Lower leg skin (tissue), 3 donors: ENCODE results near the gene LRRC27.

Source experiments
- POLR2A ChIP-seq, 2 donors: fragments of 450-650 bp; IDR thresholded peaks; one replicate each; pipeline ENCODE4 v1.6.1; 2016 to 2017; ENCODE audit warnings: antibody characterized with exemption in 2 of 2, mild to moderate bottlenecking in 1 of 2, moderate library complexity in 1 of 2
- TF ChIP-seq, protein P1 (sequence below), 3 donors: fragments of 450-650 bp; IDR thresholded peaks; one replicate each; pipeline ENCODE4 v1.5.1; 2016; ENCODE audit warnings: antibody characterized with exemption in 3 of 3, mild to moderate bottlenecking in 3 of 3, moderate library complexity in 2 of 3

GRCh38 chr10:132374176-132374575 lies 42.2 kb downstream of the LRRC27 start:
- TF ChIP-seq, protein P1, sequence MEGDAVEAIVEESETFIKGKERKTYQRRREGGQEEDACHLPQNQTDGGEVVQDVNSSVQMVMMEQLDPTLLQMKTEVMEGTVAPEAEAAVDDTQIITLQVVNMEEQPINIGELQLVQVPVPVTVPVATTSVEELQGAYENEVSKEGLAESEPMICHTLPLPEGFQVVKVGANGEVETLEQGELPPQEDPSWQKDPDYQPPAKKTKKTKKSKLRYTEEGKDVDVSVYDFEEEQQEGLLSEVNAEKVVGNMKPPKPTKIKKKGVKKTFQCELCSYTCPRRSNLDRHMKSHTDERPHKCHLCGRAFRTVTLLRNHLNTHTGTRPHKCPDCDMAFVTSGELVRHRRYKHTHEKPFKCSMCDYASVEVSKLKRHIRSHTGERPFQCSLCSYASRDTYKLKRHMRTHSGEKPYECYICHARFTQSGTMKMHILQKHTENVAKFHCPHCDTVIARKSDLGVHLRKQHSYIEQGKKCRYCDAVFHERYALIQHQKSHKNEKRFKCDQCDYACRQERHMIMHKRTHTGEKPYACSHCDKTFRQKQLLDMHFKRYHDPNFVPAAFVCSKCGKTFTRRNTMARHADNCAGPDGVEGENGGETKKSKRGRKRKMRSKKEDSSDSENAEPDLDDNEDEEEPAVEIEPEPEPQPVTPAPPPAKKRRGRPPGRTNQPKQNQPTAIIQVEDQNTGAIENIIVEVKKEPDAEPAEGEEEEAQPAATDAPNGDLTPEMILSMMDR (IDR thresholded peaks at IDR 0.05) = no peak
- TF ChIP-seq POLR2A (IDR thresholded peaks at IDR 0.05) = no peak
